Keratinocyte (primary cell): ENCODE results near the gene NIT1. TPM values are rescaled to one million over a fixed set of nuclear protein-coding genes. Genes with fewer than 3 reads are reported as not detected.
A peak's percentile ranks its signal among the peaks of the same experiment; 100 is the strongest.

Experiments used
- DNase-seq: peaks from one replicate; pipeline ENCODE4 v3.0.0-alpha.2; 2011; ENCODE audit warnings: low read depth, missing footprints, low spot score
- FAIRE-seq: peaks from 2 replicates; lab custom pipeline; 2011; peaks lifted over from hg19 to GRCh38; lab: Jason Lieb, UNC
- H2AFZ ChIP-seq: 2 replicates; pipeline ENCODE4 v1.6.0; 2012; ENCODE audit warnings: low read length, control low read depth, inconsistent platforms; ENCODE audit not compliant: control insufficient read depth
- H3K27ac ChIP-seq: 2 replicates; pipeline ENCODE4 v1.5.1; 2011; ENCODE audit warnings: low read length; ENCODE audit not compliant: control insufficient read depth, insufficient read depth
- H3K27me3 ChIP-seq: 3 replicates; pipeline ENCODE4 v1.6.0; 2011; ENCODE audit warnings: low read length; ENCODE audit not compliant: control insufficient read depth, insufficient read depth; ENCODE audit errors: extremely low read depth
- H3K36me3 ChIP-seq, 2 experiments: 2 replicates in 1 of 2; 3 replicates in 1 of 2; pipeline ENCODE4 v1.5.1; 2011; ENCODE audit warnings: low read length in 2 of 2, mild to moderate bottlenecking in 1 of 2; ENCODE audit not compliant: control insufficient read depth in 2 of 2, insufficient read depth in 2 of 2; ENCODE audit errors: extremely low read depth in 1 of 2
- H3K4me1 ChIP-seq: 3 replicates; pipeline ENCODE4 v1.5.1; 2011; ENCODE audit warnings: low read length; ENCODE audit not compliant: control insufficient read depth, insufficient read depth; ENCODE audit errors: extremely low read depth
- H3K4me2 ChIP-seq: 3 replicates; pipeline ENCODE4 v1.6.0; 2011; ENCODE audit warnings: low read depth, low read length; ENCODE audit not compliant: control insufficient read depth, insufficient read depth; ENCODE audit errors: extremely low read depth
- H3K4me3 ChIP-seq, 3 experiments: fragments of 200-600 bp in 1 of 3; sonication (generic) in 1 of 3; 2 replicates in 2 of 3; 3 replicates in 1 of 3; pipeline ENCODE4 v1.5.1; 2011 to 2016; ENCODE audit warnings: low read length in 3 of 3, mild to moderate bottlenecking in 3 of 3, control low read depth in 2 of 3, inconsistent platforms in 1 of 3, low read depth in 1 of 3, mixed read lengths in 1 of 3, mixed run types in 1 of 3, moderate library complexity in 1 of 3; ENCODE audit not compliant: control insufficient read depth in 2 of 3, insufficient read depth in 2 of 3; ENCODE audit errors: extremely low read depth in 1 of 3
- H3K79me2 ChIP-seq: 2 replicates; pipeline ENCODE4 v1.6.0; 2012; ENCODE audit warnings: low read length; ENCODE audit not compliant: control insufficient read depth, insufficient read depth
- H3K9ac ChIP-seq: 3 replicates; pipeline ENCODE4 v1.6.0; 2011; ENCODE audit warnings: low read length; ENCODE audit not compliant: control insufficient read depth, insufficient read depth; ENCODE audit errors: extremely low read depth
- H3K9me1 ChIP-seq: 3 replicates; pipeline ENCODE4 v1.6.0; 2011; ENCODE audit warnings: low read length; ENCODE audit not compliant: control insufficient read depth, insufficient read depth; ENCODE audit errors: extremely low read depth
- H3K9me3 ChIP-seq: 2 replicates; pipeline ENCODE4 v1.5.1; 2012; ENCODE audit warnings: low read depth, low read length; ENCODE audit not compliant: control insufficient read depth
- H4K20me1 ChIP-seq: 3 replicates; pipeline ENCODE4 v1.6.0; 2011; ENCODE audit warnings: low read length; ENCODE audit not compliant: control insufficient read depth, insufficient read depth; ENCODE audit errors: extremely low read depth
- CTCF ChIP-seq, 3 experiments: IDR thresholded peaks in 1 of 3; conservative IDR thresholded peaks in 1 of 3; optimal IDR thresholded peaks in 1 of 3; 2 replicates in 2 of 3; 3 replicates in 1 of 3; pipeline versions ENCODE3 to v1.5.1; 2011; ENCODE audit warnings: low read length in 3 of 3, mild to moderate bottlenecking in 3 of 3, moderate library complexity in 2 of 3, control low read depth in 1 of 3, inconsistent platforms in 1 of 3; ENCODE audit not compliant: insufficient read depth in 2 of 3; ENCODE audit errors: extremely low read depth in 1 of 3
- EZH2 ChIP-seq: IDR thresholded peaks from one replicate; pipeline ENCODE4 v1.6.1; 2012; ENCODE audit warnings: inconsistent platforms, mild to moderate bottlenecking, low read length, moderate library complexity
- dilution Hi-C: fragments of 300-500 bp; cut with MboI; formaldehyde crosslinking; loops from one replicate; pipeline ENCODE4 v1.7.0; 2020; ENCODE audit warnings: low sequenced_read_pairs; ENCODE audit not compliant: extremely low pct_ligation_motif_present
- polyA plus RNA-seq, 5 experiments: library from polyadenylated mRNA; depleted of rRNA in 3 of 5; stranded (reverse) in 3 of 5; stranded (forward) in 1 of 5; unstranded in 1 of 5; fragments of >200 nt; gene quantifications; 1 replicate in 1 of 5; 2 replicates in 3 of 5; 3 replicates in 1 of 5; pipeline versions ENCODE4 v1.2.1 to v1.2.3, GENCODE V29; 2011 to 2012; ENCODE audit warnings: missing spikeins in 2 of 5, low read depth in 1 of 5, low replicate concordance in 1 of 5

NIT1 gene
- polyA plus RNA-seq, 1 donor (not counting 4 experiments of a cell fraction or from before 2014, with no cell fraction given) = 22.9 TPM

- dilution Hi-C loops = no loop called here
Observed at GRCh38 chr1:161096015-161096414, 21.9 kb upstream of the NIT1 start.

GRCh38 chr1:161096530-161096929 is 21.4 kb upstream of the NIT1 start:
- no peak for DNase-seq
- Histone ChIP-seq H3K4me2 (peak overlapping the region; percentile 3), H3K79me2 (no peaks in the 10 kb centered on the region), H3K9me1 (no peaks in the 10 kb centered on the region), H4K20me1 (no peaks in the 10 kb centered on the region), H3K36me3 (peaks cover 15 to 16% of the 10 kb centered on the region in 2 experiments), H3K27ac (no peak overlapping the region), H3K9ac (no peak overlapping the region), H3K9me3 (no peaks in the 10 kb centered on the region), H3K4me1 (peaks cover 44% of the 10 kb centered on the region), H3K4me3 (no peak overlapping the region), H3K27me3 (no peaks in the 10 kb centered on the region), H2AFZ (no peak overlapping the region)
- dilution Hi-C loops = no loop called here
- FAIRE-seq = no peak
- TF ChIP-seq EZH2 = no peak
- TF ChIP-seq CTCF (optimal IDR thresholded peaks at IDR 0.05 in 1 of 3, IDR thresholded peaks at IDR 0.05 in 1 of 3, conservative IDR thresholded peaks at IDR 0.05 in 1 of 3; ENCODE audit: extremely low read depth in 1 of 3, insufficient read depth in 2 of 3, low read length in 3 of 3) = no peak

More at GRCh38 chr1:161096015-161096414, 21.9 kb upstream of the NIT1 start:
- Histone ChIP-seq H3K27me3 (no peaks in the 10 kb centered on the region), H3K79me2 (no peaks in the 10 kb centered on the region), H3K9me3 (no peaks in the 10 kb centered on the region), H3K4me3 (no peak overlapping the region), H4K20me1 (no peaks in the 10 kb centered on the region), H2AFZ (no peak overlapping the region), H3K36me3 (peaks cover 12 to 13% of the 10 kb centered on the region in 2 experiments), H3K4me2 (no peak overlapping the region), H3K9me1 (no peaks in the 10 kb centered on the region), H3K9ac (no peak overlapping the region), H3K4me1 (peaks cover 44% of the 10 kb centered on the region), H3K27ac (no peak overlapping the region)
- DNase-seq = no peak
- no peak for TF ChIP-seq EZH2
- TF ChIP-seq CTCF (optimal IDR thresholded peaks at IDR 0.05 in 1 of 3, IDR thresholded peaks at IDR 0.05 in 1 of 3, conservative IDR thresholded peaks at IDR 0.05 in 1 of 3; ENCODE audit: extremely low read depth in 1 of 3, insufficient read depth in 2 of 3, low read length in 3 of 3) = no peak
- no peak for FAIRE-seq
